HepG2 (cell line): ENCODE results near the gene CES2. TPM values are rescaled to one million over a fixed set of nuclear protein-coding genes. Genes with fewer than 3 reads are reported as not detected.

ENCODE experiments used
- BRF2 ChIP-seq: sonication (generic); formaldehyde crosslinking; IDR thresholded peaks from 2 replicates; pipeline ENCODE4 v1.8.1; 2022; ENCODE audit warnings: mild to moderate bottlenecking, missing genetic modification reagents
- CREM ChIP-seq, 2 experiments: sonication (generic) in 1 of 2; formaldehyde crosslinking in 1 of 2; IDR thresholded peaks; 2 replicates each; pipeline versions ENCODE4 v1.4.0 to v1.6.1; 2016 to 2020; ENCODE audit warnings: antibody characterized with exemption in 1 of 2, mild to moderate bottlenecking in 1 of 2, missing genetic modification reagents in 1 of 2
- CSRNP2 ChIP-seq: sonication (generic); formaldehyde crosslinking; conservative IDR thresholded peaks from 2 replicates; pipeline ENCODE4 v1.8.0; 2022; ENCODE audit warnings: low read depth, missing genetic modification reagents
- FOXA1 ChIP-seq, 2 experiments: fragments of 450-650 bp in 1 of 2; sonication (generic) in 1 of 2; formaldehyde crosslinking in 1 of 2; IDR thresholded peaks; 2 replicates each; pipeline versions ENCODE4 v1.4.0 to v1.6.1; 2016 to 2020; ENCODE audit warnings: missing genetic modification reagents in 1 of 2
- HHEX ChIP-seq: IDR thresholded peaks from 2 replicates; pipeline ENCODE4 v1.6.1; 2016; ENCODE audit warnings: control low read depth
- HMG20B ChIP-seq: conservative IDR thresholded peaks from 2 replicates; pipeline ENCODE4 v1.6.1; 2016; ENCODE audit warnings: missing genetic modification reagents, missing compliant biosample characterization
- MED13 ChIP-seq: sonication (generic); formaldehyde crosslinking; IDR thresholded peaks from 2 replicates; pipeline ENCODE4 v1.5.0; 2020; ENCODE audit warnings: missing genetic modification reagents
- NFE2L1 ChIP-seq: sonication (generic); formaldehyde crosslinking; IDR thresholded peaks from 2 replicates; pipeline ENCODE4 v1.4.0; 2020; ENCODE audit warnings: missing genetic modification reagents, mild to moderate bottlenecking, borderline replicate concordance
- NPAS2 ChIP-seq: sonication (generic); formaldehyde crosslinking; IDR thresholded peaks from 2 replicates; pipeline ENCODE4 v1.8.0; 2022; ENCODE audit warnings: mild to moderate bottlenecking, missing genetic modification reagents, borderline replicate concordance
- PRDM4 ChIP-seq: sonication (generic); formaldehyde crosslinking; IDR thresholded peaks from 2 replicates; pipeline ENCODE4 v1.9.0; 2021; ENCODE audit warnings: missing genetic modification reagents, borderline replicate concordance
- PREB ChIP-seq: sonication (generic); formaldehyde crosslinking; IDR thresholded peaks from 2 replicates; pipeline ENCODE4 v1.4.0; 2020; ENCODE audit warnings: missing genetic modification reagents
- TBX2 ChIP-seq: sonication (generic); formaldehyde crosslinking; IDR thresholded peaks from 2 replicates; pipeline ENCODE4 v1.5.0; 2020; ENCODE audit warnings: missing genetic modification reagents, mild to moderate bottlenecking, borderline replicate concordance
- ZNF143 ChIP-seq: sonication (generic); formaldehyde crosslinking; IDR thresholded peaks from 2 replicates; pipeline ENCODE4 v1.4.0; 2020; ENCODE audit warnings: missing genetic modification reagents
- ZNF292 ChIP-seq: sonication (generic); formaldehyde crosslinking; IDR thresholded peaks from 2 replicates; pipeline ENCODE4 v1.8.1; 2022; ENCODE audit warnings: mild to moderate bottlenecking, low read depth, missing genetic modification reagents, borderline replicate concordance
- ZNF34 ChIP-seq: sonication (generic); formaldehyde crosslinking; IDR thresholded peaks from 2 replicates; pipeline ENCODE4 v1.4.0; 2020; ENCODE audit warnings: mild to moderate bottlenecking, missing genetic modification reagents, borderline replicate concordance
- ZNF552 ChIP-seq: sonication (generic); formaldehyde crosslinking; IDR thresholded peaks from 2 replicates; pipeline ENCODE4 v1.9.0; 2022; ENCODE audit warnings: missing genetic modification reagents, mild to moderate bottlenecking, borderline replicate concordance
- ZNF570 ChIP-seq: sonication (generic); formaldehyde crosslinking; IDR thresholded peaks from 2 replicates; pipeline ENCODE4 v1.4.0; 2020; ENCODE audit warnings: mild to moderate bottlenecking, missing genetic modification reagents, borderline replicate concordance
- ZNF652 ChIP-seq: IDR thresholded peaks from 2 replicates; pipeline ENCODE4 v1.6.1; 2016; ENCODE audit warnings: low read depth, borderline replicate concordance
- ZNF710 ChIP-seq: sonication (generic); formaldehyde crosslinking; IDR thresholded peaks from 2 replicates; pipeline ENCODE4 v1.5.0; 2020; ENCODE audit warnings: mild to moderate bottlenecking, missing genetic modification reagents, borderline replicate concordance
- ZSCAN20 ChIP-seq: sonication (generic); formaldehyde crosslinking; IDR thresholded peaks from 2 replicates; pipeline ENCODE4 v1.4.0; 2020; ENCODE audit warnings: missing genetic modification reagents, mild to moderate bottlenecking, borderline replicate concordance
- polyA plus RNA-seq, 8 experiments: library from polyadenylated mRNA; depleted of rRNA in 3 of 8; stranded (reverse) in 7 of 8; unstranded in 1 of 8; fragments of >200 nt; fragmentation: Illumina TruSeq in 4 of 8; extraction: Trizol in 4 of 8; gene quantifications; 2 replicates each; pipeline versions ENCODE4 v1.2.1 to v1.2.3, GENCODE V29; 2011 to 2016; ENCODE audit warnings: low read depth in 4 of 8, missing spikeins in 1 of 8, mixed read lengths in 1 of 8; ENCODE audit not compliant: insufficient read depth in 1 of 8
- total RNA-seq, 5 experiments: library from RNA; depleted of rRNA; stranded (reverse); fragments of >200 nt; fragmentation: Illumina TruSeq; extraction: Trizol; gene quantifications; 2 replicates each; pipeline ENCODE4 v1.2.3, GENCODE V29; 2016; ENCODE audit warnings: low read depth in 1 of 5

Gene CES2
- total and polyA plus RNA-seq, 2 of the 13 experiments (the other 11 are each of a cell fraction or from before 2014, with no cell fraction given), result 50.6 to 63.8 TPM

GRCh38 chr16:66917741-66918140 is 17.6 kb upstream of the CES2 start (continued):
- TF ChIP-seq TBX2 (no peak), PRDM4 (CRISPR knock-in tag) (no peak), ZNF710 (no peak), MED13 (CRISPR knock-in tag) (no peak), ZNF143 (CRISPR knock-in tag) (no peak), ZNF292 (CRISPR knock-in tag) (no peak; the same call in 1 of the 2 replicates), ZSCAN20 (CRISPR knock-in tag) (no peak), BRF2 (CRISPR knock-in tag) (no peak), ZNF34 (CRISPR knock-in tag) (no peak), HHEX (no peak), PREB (CRISPR knock-in tag) (no peak), ZNF570 (CRISPR knock-in tag) (no peak), NFE2L1 (CRISPR knock-in tag) (no peak), NPAS2 (CRISPR knock-in tag) (no peak), FOXA1 (IDR thresholded peaks at IDR 0.05) (no peak), FOXA1 (CRISPR knock-in tag; IDR thresholded peaks at IDR 0.05) (no peak), CREM (IDR thresholded peaks at IDR 0.05) (no peak), CREM (CRISPR knock-in tag; IDR thresholded peaks at IDR 0.05) (no peak), HMG20B (no peak), CSRNP2 (CRISPR knock-in tag) (no peak), ZNF652 (CRISPR knock-in tag) (no peak), ZNF552 (no peak)
